Measurements from ENCODE around the gene SHB. TPM values are rescaled to one million over a fixed set of nuclear protein-coding genes. Genes with fewer than 3 reads are reported as not detected.
"Not testable (repeated sequence)": the region's sequence is repeated elsewhere in the genome, so short reads cannot be mapped to it uniquely, and the experiment has no call there.

The SHB gene
- total and polyA plus RNA-seq, 8 donors = 16.1 to 26.8 (median 21.9) TPM

- no peaks in the 10 kb centered on the region for H3K9me3 ChIP-seq
- ATAC-seq (no peak), DNase-seq (no peak)
- H3K4me1 ChIP-seq = peaks cover 5 to 32% of the 10 kb centered on the region in 2 donors
- peaks cover 0 to 6% of the 10 kb centered on the region in 2 donors for H3K36me3 ChIP-seq
- no peaks in the 10 kb centered on the region for H3K27me3 ChIP-seq
- no peak overlapping the region for H3K4me3 ChIP-seq
- TF ChIP-seq, protein P1, sequence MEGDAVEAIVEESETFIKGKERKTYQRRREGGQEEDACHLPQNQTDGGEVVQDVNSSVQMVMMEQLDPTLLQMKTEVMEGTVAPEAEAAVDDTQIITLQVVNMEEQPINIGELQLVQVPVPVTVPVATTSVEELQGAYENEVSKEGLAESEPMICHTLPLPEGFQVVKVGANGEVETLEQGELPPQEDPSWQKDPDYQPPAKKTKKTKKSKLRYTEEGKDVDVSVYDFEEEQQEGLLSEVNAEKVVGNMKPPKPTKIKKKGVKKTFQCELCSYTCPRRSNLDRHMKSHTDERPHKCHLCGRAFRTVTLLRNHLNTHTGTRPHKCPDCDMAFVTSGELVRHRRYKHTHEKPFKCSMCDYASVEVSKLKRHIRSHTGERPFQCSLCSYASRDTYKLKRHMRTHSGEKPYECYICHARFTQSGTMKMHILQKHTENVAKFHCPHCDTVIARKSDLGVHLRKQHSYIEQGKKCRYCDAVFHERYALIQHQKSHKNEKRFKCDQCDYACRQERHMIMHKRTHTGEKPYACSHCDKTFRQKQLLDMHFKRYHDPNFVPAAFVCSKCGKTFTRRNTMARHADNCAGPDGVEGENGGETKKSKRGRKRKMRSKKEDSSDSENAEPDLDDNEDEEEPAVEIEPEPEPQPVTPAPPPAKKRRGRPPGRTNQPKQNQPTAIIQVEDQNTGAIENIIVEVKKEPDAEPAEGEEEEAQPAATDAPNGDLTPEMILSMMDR (IDR thresholded peaks at IDR 0.05) = no peak
- intact Hi-C loops (cut with DNase I) = loop anchor here in 1 of 2 donors (5.0 to 10.0 kb wide), 3 partner anchors 170 to 450 kb away; no protein-coding TSS in a partner anchor
- no peak overlapping the region for H3K27ac ChIP-seq
These were observed 154.2 kb downstream of the SHB start for GRCh38 chr9:37914701-37915358.

DNA sequence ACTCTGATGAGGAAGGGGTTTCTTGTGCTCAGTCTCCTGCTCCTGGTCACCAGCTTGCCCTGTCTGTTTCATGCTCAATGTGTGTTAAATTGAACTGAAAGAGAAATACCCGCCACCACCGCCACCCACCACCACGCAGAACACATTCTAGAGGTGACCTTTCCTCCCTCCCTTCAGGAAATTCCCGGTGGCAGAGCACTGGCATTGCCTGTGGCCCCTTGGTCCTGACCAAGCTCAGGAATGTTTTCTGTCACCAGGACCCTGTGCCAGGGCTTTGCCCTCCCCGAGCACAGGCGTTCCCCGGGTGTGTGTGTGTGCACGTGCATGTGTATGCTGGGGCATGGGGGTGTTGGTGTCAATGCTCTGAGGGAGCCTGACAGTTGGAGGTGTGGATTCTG is 154.9 kb downstream of the SHB start:
- H3K27ac ChIP-seq = no peak overlapping the region
- H3K9me3 ChIP-seq = no peaks in the 10 kb centered on the region
- peaks cover 5 to 39% of the 10 kb centered on the region in 2 donors for H3K4me1 ChIP-seq
- intact Hi-C loops (cut with DNase I) = loop anchor here in 1 of 2 donors (10.0 kb wide), 2 partner anchors 171 to 451 kb away; no protein-coding TSS in a partner anchor
- no peak overlapping the region for H3K4me3 ChIP-seq
- H3K36me3 ChIP-seq = peaks cover 0 to 6% of the 10 kb centered on the region in 2 donors
- ATAC-seq (no peak), DNase-seq (no peak)
- no peaks in the 10 kb centered on the region for H3K27me3 ChIP-seq
- TF ChIP-seq, protein P1 (IDR thresholded peaks at IDR 0.05) = no peak

- H3K4me3 ChIP-seq = no peak overlapping the region
- TF ChIP-seq, protein P1 (IDR thresholded peaks at IDR 0.05) = peak; percentile 97 to 98
- H3K27ac ChIP-seq = no peak overlapping the region
- DNase-seq (peak in 3 of 4 donors; percentile 76 to 87 (median 77)), ATAC-seq (peak; percentile 87)
- H3K27me3 ChIP-seq = no peaks in the 10 kb centered on the region
- no peaks in the 10 kb centered on the region for H3K9me3 ChIP-seq
- H3K36me3 ChIP-seq = peaks cover 0 to 6% of the 10 kb centered on the region in 2 donors
- intact Hi-C loops (cut with DNase I) = loop anchor here in 1 of 2 donors (10.0 kb wide), 2 partner anchors 171 to 451 kb away; no protein-coding TSS in a partner anchor
- peaks cover 5 to 44% of the 10 kb centered on the region in 2 donors for H3K4me1 ChIP-seq
These were observed 155.4 kb downstream of the SHB start for GRCh38 chr9:37913480-37914153.

GRCh38 chr9:37911271-37911681 is 157.8 kb downstream of the SHB start:
- H3K9me3 ChIP-seq = no peaks in the 10 kb centered on the region
- H3K36me3 ChIP-seq = no peaks in the 10 kb centered on the region
- H3K4me1 ChIP-seq = peaks cover 2 to 49% of the 10 kb centered on the region in 2 donors
- H3K27ac ChIP-seq = peak overlapping the region in 1 of 2 donors; percentile 73
- no peak overlapping the region for H3K4me3 ChIP-seq
- intact Hi-C loops (cut with DNase I) = loop anchor here in 1 of 2 donors (10.0 kb wide), 2 partner anchors 174 to 454 kb away; no protein-coding TSS in a partner anchor
- no peak for ATAC-seq
- no peak for DNase-seq
- H3K27me3 ChIP-seq = no peaks in the 10 kb centered on the region
- TF ChIP-seq, protein P1 (IDR thresholded peaks at IDR 0.05) = no peak

GRCh38 chr9:37910271-37910670 is 158.8 kb downstream of the SHB start:
- Histone ChIP-seq H3K36me3 (no peaks in the 10 kb centered on the region), H3K27ac (no peak overlapping the region), H3K4me1 (peaks cover 0 to 44% of the 10 kb centered on the region in 2 donors), H3K9me3 (no peaks in the 10 kb centered on the region), H3K27me3 (no peaks in the 10 kb centered on the region), H3K4me3 (no peak overlapping the region)
- DNase-seq (no peak), ATAC-seq (no peak)
- TF ChIP-seq, protein P1 (IDR thresholded peaks at IDR 0.05) = no peak
- intact Hi-C loops (cut with DNase I) = loop anchor here in 1 of 2 donors (10.0 kb wide), 2 partner anchors 175 to 455 kb away; no protein-coding TSS in a partner anchor

GRCh38 chr9:37909836-37910235 is 159.2 kb downstream of the SHB start:
- H3K4me1 ChIP-seq = peaks cover 4 to 48% of the 10 kb centered on the region in 2 donors
- H3K27me3 ChIP-seq, H3K27ac ChIP-seq, ATAC-seq, DNase-seq, H3K4me3 ChIP-seq, H3K9me3 ChIP-seq, H3K36me3 ChIP-seq: not testable (repeated sequence)
- intact Hi-C loops (cut with DNase I) = loop anchor here in 1 of 2 donors (10.0 kb wide), 2 partner anchors 175 to 455 kb away; no protein-coding TSS in a partner anchor

Data from left lung (tissue), 10 donors.